K562 (cell line): ENCODE measurements around the gene ATG13. TPM values are rescaled to one million over a fixed set of nuclear protein-coding genes. Genes with fewer than 3 reads are reported as not detected.
A peak's percentile ranks its signal among the peaks of the same experiment; 100 is the strongest.

Experiments used
- ATAC-seq: fragments of 200-7000 bp; cut with Tn5 transposase; 3 replicates; pipeline ENCODE4 v1.9.1; 2020; ENCODE audit warnings: moderate library complexity
- BruUV-seq: library from RNA; stranded (reverse); fragments of 400-500 nt; replicated peaks from 2 replicates; lab custom pipeline; 2021; lab: Mats Ljungman, UMichigan
- CTCF ChIA-PET: fragments of 300-600 bp; formaldehyde crosslinking; extraction: SDS; loops from one replicate; lab custom pipeline; 2021; ENCODE audit warnings: low intra/inter-chr PET ratio; lab: Yijun Ruan, JAX
- POLR2A ChIA-PET: fragments of 300-600, 350-650 bp; sonication (Branson Sonifier 250); formaldehyde crosslinking; extraction: SDS; loops from one replicate; lab custom pipeline; 2021; ENCODE audit warnings: antibody characterized with exemption, inconsistent platforms; lab: Yijun Ruan, JAX
- DNase-seq, 4 experiments: peaks; one replicate each; pipeline versions ENCODE4 v3.0.0 to v3.0.0-alpha.2; 2011 to 2018; ENCODE audit warnings: low spot score in 3 of 4, mixed read lengths in 3 of 4; ENCODE audit errors: extremely low read depth in 1 of 4
- FAIRE-seq: peaks from 2 replicates; lab custom pipeline; 2011; peaks lifted over from hg19 to GRCh38; lab: Jason Lieb, UNC
- H2AFZ ChIP-seq: 2 replicates; pipeline ENCODE4 v1.6.0; 2011; ENCODE audit warnings: low read depth, low read length, control low read depth, inconsistent platforms
- H3K27ac ChIP-seq: fragments of 200-600 bp; 3 replicates; pipeline ENCODE4 v1.8.0; 2011; ENCODE audit warnings: low read depth, mild to moderate bottlenecking, control low read depth, inconsistent platforms, low read length, moderate library complexity, mixed read lengths; ENCODE audit errors: extremely low read depth
- H3K27me3 ChIP-seq, 2 experiments: fragments of 300-600 bp in 1 of 2; 2 replicates in 1 of 2; 3 replicates in 1 of 2; pipeline versions ENCODE4 v1.6.0 to v1.8.0; 2011; ENCODE audit warnings: inconsistent platforms in 2 of 2, low read length in 2 of 2, mild to moderate bottlenecking in 1 of 2, mixed read lengths in 1 of 2, moderate library complexity in 1 of 2; ENCODE audit not compliant: control insufficient read depth in 2 of 2, insufficient read depth in 2 of 2
- H3K36me3 ChIP-seq: fragments of 300-600 bp; 3 replicates; pipeline ENCODE4 v1.8.0; 2011; ENCODE audit warnings: mild to moderate bottlenecking, low read length, inconsistent platforms; ENCODE audit not compliant: control insufficient read depth, insufficient read depth
- H3K4me1 ChIP-seq, 2 experiments: fragments of 200-600 bp in 1 of 2; replicated peaks in 1 of 2; 2 replicates in 1 of 2; 3 replicates in 1 of 2; pipeline versions ENCODE4 v1.5.1 to v1.8.0; 2011; ENCODE audit warnings: inconsistent platforms in 2 of 2, low read length in 2 of 2, mild to moderate bottlenecking in 1 of 2, mixed read lengths in 1 of 2, moderate library complexity in 1 of 2; ENCODE audit not compliant: control insufficient read depth in 2 of 2, insufficient read depth in 2 of 2
- H3K4me2 ChIP-seq: 2 replicates; pipeline ENCODE4 v1.6.1; 2011; ENCODE audit warnings: low read length, control low read depth, inconsistent platforms, mixed read lengths; ENCODE audit not compliant: insufficient read depth
- H3K4me3 ChIP-seq: fragments of 200-600 bp; sonication (generic), shearing (Covaris generic); 2 replicates; pipeline ENCODE4 v1.5.1; 2016; ENCODE audit warnings: control low read depth, inconsistent platforms
- H3K79me2 ChIP-seq: fragments of 200-600 bp; 3 replicates; pipeline ENCODE4 v1.8.0; 2011; ENCODE audit warnings: low read length, inconsistent platforms; ENCODE audit not compliant: control insufficient read depth, insufficient read depth
- H3K9ac ChIP-seq, 2 experiments: 2 replicates each; pipeline versions ENCODE4 v1.6.0 to v1.6.1; 2011; ENCODE audit warnings: low read depth in 2 of 2, low read length in 2 of 2, control low read depth in 1 of 2, inconsistent platforms in 1 of 2, mild to moderate bottlenecking in 1 of 2, mixed read lengths in 1 of 2; ENCODE audit not compliant: insufficient read depth in 1 of 2
- H3K9me1 ChIP-seq: one replicate; pipeline ENCODE4 v1.6.0; 2011; ENCODE audit warnings: inconsistent platforms, mild to moderate bottlenecking, low read length, moderate library complexity; ENCODE audit not compliant: control insufficient read depth, insufficient read depth
- H3K9me3 ChIP-seq: replicated peaks from 2 replicates; pipeline ENCODE4 v1.5.1; 2011; ENCODE audit warnings: low read depth, low read length, inconsistent platforms; ENCODE audit not compliant: control insufficient read depth, insufficient read depth
- H4K20me1 ChIP-seq: replicated peaks from 2 replicates; pipeline ENCODE4 v1.6.1; 2011; ENCODE audit warnings: low read length, inconsistent platforms, mixed read lengths; ENCODE audit not compliant: control insufficient read depth, insufficient read depth
- BACH1 ChIP-seq: fragments of 200-800 bp; sonication (Bioruptor generic); IDR thresholded peaks from 2 replicates; pipeline ENCODE4 v1.6.1; 2016; ENCODE audit warnings: missing genetic modification characterization, missing compliant biosample characterization
- CSDE1 ChIP-seq, 2 experiments: fragments of 450-650 bp; IDR thresholded peaks; 2 replicates each; pipeline ENCODE4 v1.6.1; 2016; ENCODE audit warnings: mild to moderate bottlenecking in 1 of 2
- ETV5 ChIP-seq: sonication (generic); formaldehyde crosslinking; IDR thresholded peaks from 2 replicates; pipeline ENCODE4 v1.4.0; 2020; ENCODE audit warnings: low read depth, mild to moderate bottlenecking, missing genetic modification reagents
- FOXA3 ChIP-seq, 2 experiments: fragments of 450-650 bp in 1 of 2; sonication (generic) in 1 of 2; formaldehyde crosslinking; IDR thresholded peaks in 1 of 2; conservative IDR thresholded peaks in 1 of 2; 2 replicates each; pipeline versions ENCODE4 v1.4.0 to v1.8.0; 2020 to 2022; ENCODE audit warnings: mild to moderate bottlenecking in 2 of 2, missing genetic modification reagents in 1 of 2
- IFI16 ChIP-seq: fragments of 250-450 bp; sonication (Bioruptor Pico); IDR thresholded peaks from 2 replicates; pipeline ENCODE4 v2.1.2; 2022; ENCODE audit warnings: mild to moderate bottlenecking, inconsistent platforms
- ILF3 ChIP-seq: fragments of 450-650 bp; IDR thresholded peaks from 2 replicates; pipeline ENCODE4 v1.6.1; 2018; ENCODE audit warnings: antibody characterized with exemption, mild to moderate bottlenecking, moderate library complexity, borderline replicate concordance
- KLF1 ChIP-seq: fragments of 450-650 bp; IDR thresholded peaks from 2 replicates; pipeline ENCODE4 v1.6.1; 2016; ENCODE audit warnings: missing genetic modification characterization, missing compliant biosample characterization
- MLLT1 ChIP-seq, 2 experiments: fragments of 450-650 bp; IDR thresholded peaks; 2 replicates each; pipeline ENCODE4 v1.6.1; 2016
- MTA2 ChIP-seq: fragments of 450-650 bp; IDR thresholded peaks from 2 replicates; pipeline ENCODE4 v1.6.1; 2016; ENCODE audit warnings: low read depth
- RUNX1 ChIP-seq: sonication (generic); IDR thresholded peaks from 2 replicates; pipeline ENCODE4 v1.6.1; 2016; ENCODE audit warnings: antibody characterized with exemption, low read depth
- SRSF9 ChIP-seq: fragments of 200-400 bp; formaldehyde crosslinking; IDR thresholded peaks from 2 replicates; pipeline ENCODE4 v1.6.1; 2017; ENCODE audit warnings: low read depth, low read length, borderline replicate concordance
- TARDBP ChIP-seq: fragments of 450-650 bp; IDR thresholded peaks from 2 replicates; pipeline ENCODE4 v1.6.1; 2016
- U2AF2 ChIP-seq: fragments of 200-400 bp; formaldehyde crosslinking; optimal IDR thresholded peaks from 2 replicates; pipeline ENCODE3; 2017; ENCODE audit warnings: low read depth, mild to moderate bottlenecking, low read length
- XRCC3 ChIP-seq: fragments of 450-650 bp; IDR thresholded peaks from 2 replicates; pipeline ENCODE4 v1.6.1; 2017; ENCODE audit warnings: mild to moderate bottlenecking, moderate library complexity
- ZNF282 ChIP-seq: sonication (generic); formaldehyde crosslinking; IDR thresholded peaks from 2 replicates; pipeline ENCODE4 v1.8.1; 2023; ENCODE audit warnings: missing genetic modification reagents
- WGBS: fragments of 100-300 bp; shearing (Covaris generic); methylation state at CpG from one replicate; pipeline ENCODE4 v1.1.6; 2016; ENCODE audit warnings: low coverage, mixed read lengths; ENCODE audit not compliant: insufficient coverage; ENCODE audit errors: missing lambda C conversion rate; 5-methylcytosine and 5-hydroxymethylcytosine counted together
- in situ Hi-C: fragments of 300-500 bp; cut with MboI; formaldehyde crosslinking; loops from 4 replicates; pipeline ENCODE4 v1.15.0; 2018; ENCODE audit warnings: inconsistent platforms, mixed read lengths
- intact Hi-C: fragments of 100-400 bp; cut with micrococcal nuclease; formaldehyde crosslinking; loops from 2 replicates; pipeline ENCODE4 v1.14.2; 2022
- polyA plus RNA-seq, 8 experiments: library from polyadenylated mRNA; depleted of rRNA in 4 of 8; stranded (reverse) in 5 of 8; unstranded in 3 of 8; fragments of >200 nt; fragmentation: Nextera tagmentation in 2 of 8; fragmentation: Illumina TruSeq in 1 of 8; extraction: Ambion mirVana in 2 of 8; extraction: Trizol in 1 of 8; gene quantifications; 2 replicates each; pipeline versions ENCODE4 v1.2.1 to v1.2.3, GENCODE V29; 2011 to 2014; ENCODE audit warnings: inconsistent platforms in 1 of 8, missing spikeins in 1 of 8
- total RNA-seq, 7 experiments: library from RNA; depleted of rRNA in 6 of 7; stranded (reverse); fragments of >200 nt in 6 of 7; fragmentation: Illumina TruSeq in 2 of 7; extraction: Trizol in 2 of 7; gene quantifications; 2 replicates each; pipeline versions ENCODE4 v1.2.1 to v1.2.3, GENCODE V29; 2011 to 2021; ENCODE audit warnings: low replicate concordance in 1 of 7

Gene ATG13
- total and polyA plus RNA-seq, 9 of the 15 experiments (the other 6 are each of a cell fraction or from before 2014, with no cell fraction given) = 13.1 to 61.5 (median 36.5) TPM

DNA sequence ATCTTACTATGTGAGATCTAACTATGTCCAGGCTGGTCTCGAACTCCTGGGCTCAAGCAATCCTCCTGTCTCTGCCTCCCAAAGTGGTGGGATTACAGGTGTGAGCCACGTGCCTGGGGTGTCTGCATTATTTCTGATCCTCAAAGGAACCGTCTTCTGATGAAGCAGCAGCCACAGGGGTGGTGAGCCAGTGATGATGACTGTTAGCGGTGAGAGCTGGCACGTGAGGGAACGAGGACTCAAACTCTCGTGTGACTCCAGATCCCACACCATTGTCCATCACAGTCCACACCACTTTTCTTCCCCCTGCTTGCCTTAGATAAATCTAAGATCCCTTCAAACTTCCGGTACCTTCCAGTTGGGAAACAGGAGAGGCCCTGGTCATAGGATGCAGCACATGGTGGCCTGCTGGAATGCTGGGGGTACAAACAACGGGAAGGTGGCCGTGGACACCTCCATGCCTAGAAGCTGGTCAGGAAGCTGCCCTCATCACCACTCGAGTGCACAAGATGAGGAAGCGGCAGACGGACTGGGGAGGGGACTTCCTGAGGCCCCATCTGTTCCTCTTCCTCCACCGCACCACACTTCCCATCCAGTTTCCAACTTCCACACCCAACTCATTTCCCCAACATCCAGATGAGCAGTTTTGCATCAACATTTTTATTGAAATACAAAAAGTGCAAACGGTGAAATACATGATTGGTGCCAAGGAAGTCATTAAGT, 59.2 kb downstream of the ATG13 start:
- no peak for DNase-seq
- ATAC-seq = no peak
- peaks cover 55% of the 10 kb centered on the region; the same call in 2 of the 3 replicates for H3K36me3 ChIP-seq
- peaks cover 5% of the 10 kb centered on the region for H3K9me1 ChIP-seq
- H3K4me1 ChIP-seq = peaks cover 0 to 4% of the 10 kb centered on the region in 2 experiments; a peak in 1 of 5 replicates
- H3K4me2 ChIP-seq = no peak overlapping the region
- BruUV-seq = no TSS peak
- no peak overlapping the region for H3K4me3 ChIP-seq
- 68% methylated on average over 15 of the region's 15 CpGs for WGBS
- no peak overlapping the region for H3K27ac ChIP-seq
- ChIA-PET POLR2A (interaction anchor here (1.2 to 2.0 kb wide), 3 partner anchors 10 to 58 kb away, joined by 4 to 5 read pairs (median 4); no protein-coding TSS in a partner anchor), CTCF (no interaction called here)
- intact Hi-C loops (no loop called here), in situ Hi-C loops (no loop called here)
- no peaks in the 10 kb centered on the region for H3K79me2 ChIP-seq
- H3K27me3 ChIP-seq = no peaks in the 10 kb centered on the region
- H4K20me1 ChIP-seq = no peaks in the 10 kb centered on the region
- no peaks in the 10 kb centered on the region for H3K9me3 ChIP-seq
- no peak for TF ChIP-seq IFI16 (CRISPR knock-in tag)
- TF ChIP-seq MTA2 = no peak
- no peak for TF ChIP-seq TARDBP
- TF ChIP-seq U2AF2 = no peak
- no peak for TF ChIP-seq ETV5
- no peak for TF ChIP-seq ZNF282 (CRISPR knock-in tag)
- no peak for TF ChIP-seq FOXA3 (CRISPR knock-in tag; conservative IDR thresholded peaks at IDR 0.05 in 1 of 2, IDR thresholded peaks at IDR 0.05 in 1 of 2)
- TF ChIP-seq CSDE1 (IDR thresholded peaks at IDR 0.05) = no peak
- TF ChIP-seq RUNX1 = no peak
- no peak for TF ChIP-seq BACH1 (tag)
- no peak for TF ChIP-seq KLF1 (tag)
- no peak for TF ChIP-seq MLLT1 (IDR thresholded peaks at IDR 0.05)
- no peak for TF ChIP-seq XRCC3
- TF ChIP-seq ILF3 = no peak
- no peak for TF ChIP-seq SRSF9
- peak overlapping the region in 1 of 2 experiments; percentile 11; a peak in 1 of 4 replicates for H3K9ac ChIP-seq
- no peak for FAIRE-seq
- H2AFZ ChIP-seq = no peak overlapping the region
